Measurements from ENCODE around the gene KAZN.

KAZN gene

DNA sequence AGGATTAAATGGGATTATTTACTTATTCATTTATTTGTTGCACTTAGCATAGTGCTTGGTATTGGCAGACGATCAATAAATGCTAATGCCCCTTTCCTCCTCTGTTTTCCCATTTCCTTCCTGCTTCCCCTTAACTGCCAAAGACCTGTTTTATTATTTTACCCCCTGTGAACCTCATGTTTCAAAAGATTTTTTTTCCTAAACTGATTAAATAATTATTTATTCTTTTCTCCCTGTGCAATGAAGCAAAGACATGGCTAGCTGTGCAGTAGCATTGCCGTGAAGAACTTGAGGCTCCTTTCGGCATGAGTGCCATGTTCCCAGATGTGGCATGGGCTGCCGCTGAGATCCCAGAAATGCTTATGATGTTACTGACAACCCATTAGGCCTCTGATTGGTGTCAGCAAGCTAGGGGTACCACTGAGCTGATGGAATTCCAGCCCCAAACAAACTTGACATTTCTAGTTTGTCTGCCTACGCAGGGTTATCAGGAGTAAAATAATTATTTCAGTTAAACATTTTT is 288.6 kb downstream of the KAZN start:
- DNase-seq (ENCODE audit: low read depth) = no peak

DNA sequence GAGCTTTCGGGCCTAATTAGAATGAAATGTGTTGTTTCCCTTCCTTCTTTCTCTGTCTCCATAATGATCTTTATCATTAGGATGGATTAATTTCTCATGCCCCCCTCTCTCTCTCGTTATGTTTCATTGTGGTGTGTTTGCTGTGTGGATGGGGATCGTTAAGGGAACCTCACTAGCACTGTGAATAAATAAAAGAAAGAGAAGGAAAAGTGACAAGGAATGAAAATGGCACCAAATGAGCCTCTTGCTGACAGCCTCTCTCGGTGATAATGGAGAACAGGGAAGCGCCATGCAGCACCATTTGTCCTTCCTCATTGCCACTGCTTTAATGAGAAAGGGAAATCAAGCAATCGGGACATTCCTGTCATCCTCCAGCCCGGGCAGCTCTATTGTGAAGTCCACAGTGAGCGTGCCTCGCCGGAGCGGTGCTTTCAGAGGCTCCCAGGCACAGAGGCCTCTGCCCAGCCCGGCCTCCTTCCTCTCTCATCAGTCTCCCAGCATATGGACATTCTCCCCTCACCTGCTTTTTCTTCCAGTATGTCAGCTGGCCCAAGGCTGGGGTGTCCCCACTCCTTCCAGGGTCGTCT is 289.4 kb downstream of the KAZN start:
- DNase-seq (ENCODE audit: low read depth) = no peak

DNA sequence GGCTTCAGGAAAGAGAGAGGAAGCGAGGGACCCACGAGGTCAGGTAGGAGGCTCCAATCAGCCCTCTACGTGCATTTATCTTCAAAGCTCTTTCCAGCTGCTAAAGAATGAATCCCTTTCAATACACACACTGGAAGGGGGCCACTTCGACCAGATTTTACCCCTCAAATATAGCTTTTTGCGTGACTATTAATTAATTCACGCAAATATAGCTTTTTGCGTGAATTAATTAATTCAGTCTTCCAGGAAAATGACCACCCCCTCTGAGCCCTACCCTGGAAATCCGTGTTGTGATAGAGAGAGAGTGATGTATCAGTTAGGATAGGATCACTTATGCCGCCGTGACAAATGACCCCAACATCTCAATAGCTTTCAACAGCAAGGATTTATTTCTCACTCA is 289.9 kb downstream of the KAZN start:
- no peak for DNase-seq (ENCODE audit: low read depth)

DNA sequence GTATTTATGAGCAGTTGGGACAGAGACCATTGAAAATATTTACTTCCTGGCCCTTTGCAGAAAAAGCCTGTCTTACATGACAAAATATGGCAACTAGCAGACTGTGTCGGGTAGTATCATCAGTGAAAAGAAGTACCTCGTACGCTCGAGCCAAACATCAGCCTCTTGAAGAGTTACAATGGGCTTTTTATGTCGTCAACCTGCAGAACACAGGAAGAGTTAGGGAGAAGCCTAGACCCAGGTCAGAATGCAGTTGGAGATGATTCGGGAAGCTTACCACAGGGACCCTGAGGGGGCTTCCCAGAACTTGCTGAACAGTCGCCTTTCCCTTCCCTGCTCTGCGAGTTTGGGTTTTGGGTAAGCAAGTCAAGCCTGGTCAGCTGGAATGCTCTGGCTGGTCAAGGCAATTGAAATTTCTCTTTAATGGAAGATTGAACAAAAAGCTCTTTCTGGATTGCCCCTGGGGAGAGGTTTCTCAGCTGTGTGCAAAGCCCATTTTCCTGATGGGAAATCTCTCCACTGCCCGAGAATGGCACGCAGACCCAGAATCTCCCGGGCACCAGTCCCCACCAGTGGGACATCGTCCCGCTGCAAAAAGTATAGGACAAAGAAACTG is 291.4 kb downstream of the KAZN start:
- DNase-seq (ENCODE audit: low read depth) = no peak

DNA sequence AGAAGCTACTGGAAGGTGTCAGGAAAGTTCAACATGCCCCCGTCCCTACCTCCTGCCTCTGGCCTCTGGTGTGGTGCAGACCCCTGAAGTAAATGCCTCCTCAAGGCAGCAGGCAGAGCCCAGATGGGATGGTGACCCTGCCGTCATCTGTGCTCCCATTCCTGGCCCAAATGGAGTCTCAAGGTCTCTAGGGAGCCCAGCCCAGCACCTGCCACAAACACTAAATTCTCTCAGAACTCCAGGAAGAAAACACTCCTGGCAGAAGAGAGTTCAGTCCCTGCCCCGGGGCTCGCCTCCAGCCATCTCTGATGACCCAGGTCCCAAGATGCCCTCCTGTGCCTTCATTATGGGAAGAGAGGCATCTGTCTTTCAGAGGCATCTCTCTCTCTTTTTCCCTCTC is 293.5 kb downstream of the KAZN start:
- DNase-seq (ENCODE audit: low read depth) = no peak

DNA sequence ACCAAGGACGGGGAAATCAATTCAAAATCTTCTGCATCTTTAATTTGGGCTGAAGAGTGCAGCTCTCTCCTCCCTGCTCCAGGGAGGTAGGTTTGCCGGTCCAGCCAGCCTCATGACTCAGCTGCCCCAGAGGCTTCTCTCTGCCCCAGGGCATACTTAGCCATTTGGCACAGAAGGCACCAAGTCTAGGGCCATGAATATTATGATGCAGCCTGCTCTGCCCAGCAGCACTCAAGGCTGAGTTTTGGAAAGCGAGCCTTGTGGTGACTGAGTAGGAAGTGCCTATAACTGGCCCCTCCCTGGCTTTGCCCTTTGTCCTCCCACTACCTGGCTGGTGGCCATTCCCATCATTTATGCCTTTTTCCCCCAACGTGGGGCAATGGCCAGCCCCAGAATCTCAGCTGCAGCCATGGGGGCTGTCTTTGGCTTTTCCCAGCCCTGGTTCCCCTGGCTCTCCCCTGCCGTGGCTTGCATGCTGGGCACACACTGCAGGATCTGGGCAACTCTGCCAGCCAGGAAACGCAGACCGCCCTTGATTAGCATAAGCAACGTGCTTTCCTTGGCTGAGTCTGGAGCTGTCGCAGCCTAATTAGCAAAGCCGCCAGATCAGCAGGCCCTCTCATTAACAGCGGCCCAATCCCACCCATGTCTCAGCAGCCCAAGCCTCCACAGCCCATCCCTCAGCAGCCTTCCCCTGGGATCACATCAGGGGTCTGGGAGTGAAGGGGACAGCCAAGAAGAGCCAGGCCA is 296.5 kb downstream of the KAZN start:
- DNase-seq (ENCODE audit: low read depth) = no peak

DNA sequence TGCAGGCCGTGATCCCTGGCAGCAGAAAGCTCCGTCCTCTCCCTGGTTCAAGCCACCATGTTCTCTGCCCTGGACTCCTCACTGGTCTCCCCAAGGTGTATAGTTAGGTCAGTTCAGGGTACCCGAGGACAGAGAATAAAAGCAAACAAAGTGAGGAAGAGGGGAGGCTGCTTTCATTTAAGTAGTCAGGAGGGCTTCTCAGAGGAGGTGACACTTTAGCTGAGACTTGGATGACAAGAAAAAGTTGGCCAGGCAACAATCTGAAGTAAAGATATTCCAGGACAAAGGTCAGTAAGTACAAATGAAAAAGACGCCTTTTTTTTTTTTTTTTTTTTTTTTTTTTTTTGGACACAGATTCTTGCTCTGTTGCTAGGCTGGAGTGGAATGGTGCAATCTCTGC is 297.2 kb downstream of the KAZN start:
- DNase-seq (ENCODE audit: low read depth) = no peak

DNA sequence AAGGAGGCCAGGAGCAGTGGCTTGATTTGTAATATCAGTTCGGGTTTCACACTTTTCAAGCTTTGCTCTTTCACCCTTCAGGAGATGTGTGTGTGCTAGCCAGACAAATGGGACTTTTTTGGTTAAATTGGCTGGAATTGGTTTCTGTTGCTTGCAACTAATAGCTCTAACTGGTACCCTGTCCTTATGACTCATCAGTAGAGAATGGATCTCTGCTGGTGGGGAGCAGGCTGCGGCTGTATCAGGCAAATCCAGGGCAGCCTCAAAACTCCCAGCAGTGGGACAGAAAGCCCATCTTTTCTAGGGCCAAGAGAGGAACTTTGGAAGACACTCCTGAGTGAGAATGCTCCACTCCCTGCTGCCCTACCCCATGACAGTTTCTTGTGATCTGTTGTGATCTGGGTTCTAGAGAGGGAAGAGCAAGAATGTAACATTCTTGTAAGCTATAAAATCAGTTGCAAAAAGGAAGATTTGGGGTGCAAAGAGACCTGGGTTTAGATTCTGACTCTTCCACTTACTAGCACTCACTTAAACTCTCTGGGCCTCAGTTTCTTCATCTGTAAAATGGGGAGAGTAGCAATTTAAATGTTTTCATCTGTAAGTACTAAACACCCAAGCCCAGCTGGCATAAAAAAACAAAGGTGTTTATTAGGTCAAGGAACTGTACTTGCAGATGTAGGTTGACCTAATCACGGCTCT is 298.0 kb downstream of the KAZN start:
- DNase-seq (ENCODE audit: low read depth) = no peak

DNA sequence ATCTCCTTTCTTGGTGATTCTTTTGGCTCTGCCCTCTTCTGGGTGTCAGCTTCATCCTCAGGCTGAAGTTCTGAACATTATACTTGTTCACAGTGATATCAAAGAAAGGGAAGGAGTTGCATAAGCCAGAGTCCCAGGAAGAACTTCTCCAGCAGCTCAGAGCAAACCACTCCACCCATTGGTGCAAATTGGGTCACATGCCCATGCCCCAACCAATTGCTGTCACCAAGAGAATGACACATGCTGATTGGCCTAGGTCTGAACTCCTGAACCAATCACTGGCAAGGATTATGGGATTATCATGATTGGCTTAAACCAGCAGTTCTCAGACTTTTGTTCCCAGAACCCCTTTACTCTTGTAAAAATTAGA is 298.6 kb downstream of the KAZN start:
- DNase-seq (ENCODE audit: low read depth) = no peak

DNA sequence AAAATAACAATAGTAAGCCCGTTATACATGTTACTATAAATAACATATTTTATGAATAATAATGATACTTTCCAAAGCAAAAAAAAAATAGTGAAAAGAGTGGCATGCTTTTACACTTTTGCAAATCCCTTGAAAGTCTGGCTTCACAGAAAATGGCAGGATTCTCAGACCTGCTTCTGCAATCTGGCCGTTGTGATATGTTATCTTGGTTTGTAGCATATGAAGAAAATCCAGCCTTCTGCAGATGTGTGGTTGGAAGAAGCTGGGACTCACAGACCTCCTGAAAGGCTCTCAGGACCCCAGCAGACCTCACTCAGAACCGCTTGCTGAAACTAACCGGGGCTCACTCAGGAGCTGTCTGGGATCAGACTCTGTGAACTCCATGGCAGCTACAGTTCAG is 299.1 kb downstream of the KAZN start:
- no peak for DNase-seq (ENCODE audit: low read depth)

DNA sequence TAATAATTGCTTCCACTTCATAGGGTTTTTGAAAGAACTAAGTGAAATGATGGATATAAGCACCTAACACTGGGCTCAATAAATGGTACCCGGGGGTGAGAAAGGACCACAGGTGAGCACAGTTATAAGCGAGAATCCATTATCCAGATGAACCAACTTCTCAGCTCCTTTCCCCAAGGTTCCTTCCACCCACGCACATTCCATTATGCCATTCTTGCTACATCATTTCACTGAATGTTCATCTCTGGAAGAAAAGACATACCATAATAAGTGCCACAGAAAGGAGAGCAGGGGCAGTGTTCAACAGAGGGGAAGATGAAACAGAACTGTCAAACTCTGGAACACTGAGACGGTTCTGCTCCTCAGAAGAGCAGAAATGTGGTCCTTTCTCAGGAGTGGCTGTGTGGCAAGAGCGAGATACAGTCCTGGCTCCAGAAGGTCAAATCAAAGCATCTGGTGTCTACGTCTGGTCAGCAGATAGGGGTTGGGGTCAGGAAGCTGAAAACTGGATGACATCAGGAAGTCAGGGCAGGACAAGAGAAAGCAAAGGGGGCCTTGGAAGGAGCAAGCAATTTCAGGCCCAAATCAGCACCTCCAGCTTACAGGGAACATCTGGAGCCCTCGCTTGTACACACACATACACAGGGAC is 299.6 kb downstream of the KAZN start:
- DNase-seq (ENCODE audit: low read depth) = no peak

DNA sequence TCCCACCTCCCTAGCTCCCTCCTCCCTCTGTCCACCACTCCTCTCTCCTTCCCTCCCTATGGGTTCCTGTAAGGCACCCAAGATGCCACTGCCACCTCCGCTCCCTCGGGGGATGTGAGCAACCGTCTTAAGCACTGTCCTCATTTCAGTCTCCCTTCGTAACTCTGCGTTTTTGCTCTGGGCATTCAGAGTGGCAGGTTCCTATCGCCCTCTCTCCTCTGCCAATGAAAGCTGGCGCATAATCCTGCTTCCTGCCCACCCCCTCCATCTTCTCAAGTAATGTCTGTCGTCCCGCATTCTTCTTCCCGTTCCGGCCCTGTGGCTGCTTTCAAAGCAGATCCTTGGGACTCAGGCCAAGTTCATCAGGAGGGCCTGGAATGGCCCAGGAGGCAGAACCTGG is 301.2 kb downstream of the KAZN start:
- DNase-seq (ENCODE audit: low read depth) = no peak

DNA sequence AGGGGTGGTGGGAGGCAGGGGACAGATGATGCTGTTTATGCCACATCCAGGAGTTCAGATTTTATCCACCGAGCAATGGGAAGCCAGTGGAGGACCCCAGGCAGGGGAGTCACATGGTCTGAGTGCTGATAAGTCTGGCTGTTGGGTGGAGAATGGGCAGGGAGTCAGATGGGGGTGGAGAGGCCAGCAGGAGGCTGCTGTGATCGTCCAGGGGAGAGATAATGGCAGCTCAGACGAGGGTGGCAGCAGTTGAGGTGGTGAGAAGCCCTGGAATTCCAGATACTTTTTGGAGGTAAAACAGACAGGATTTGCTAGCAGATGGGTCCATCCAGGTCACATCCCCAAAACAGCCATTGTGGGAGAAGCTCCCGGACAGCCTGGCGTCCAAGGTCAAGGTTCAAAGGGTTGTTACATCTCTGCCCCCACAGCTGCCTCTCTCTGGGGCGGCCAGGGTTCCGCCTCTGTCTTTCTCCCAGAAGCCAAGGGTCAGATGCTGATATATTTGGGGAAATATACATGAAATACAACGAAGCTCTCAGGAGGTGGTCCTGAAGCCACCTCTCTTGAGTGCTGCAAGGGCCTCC is 303.0 kb downstream of the KAZN start:
- no peak for DNase-seq (ENCODE audit: low read depth)

DNA sequence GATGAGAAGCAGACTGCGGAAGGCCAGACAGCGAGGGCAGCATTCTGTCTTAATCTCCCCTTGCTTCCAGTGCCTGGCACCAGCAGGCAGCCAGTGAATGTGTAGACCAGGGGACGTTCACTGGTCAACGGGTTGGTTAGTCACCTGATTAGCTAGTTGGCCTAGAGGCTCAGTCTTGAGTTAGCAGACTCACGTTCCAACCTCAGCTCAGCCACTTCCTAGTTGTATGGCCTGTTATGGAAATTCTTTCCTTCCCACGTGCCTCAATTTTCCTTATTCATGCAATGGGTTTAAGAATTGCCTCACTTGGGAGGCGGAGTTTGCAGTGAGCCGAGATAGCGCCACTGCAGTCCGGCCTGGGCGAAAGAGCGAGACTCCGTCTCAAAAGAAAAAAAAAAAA is 305.4 kb downstream of the KAZN start:
- DNase-seq (ENCODE audit: low read depth) = no peak

DNA sequence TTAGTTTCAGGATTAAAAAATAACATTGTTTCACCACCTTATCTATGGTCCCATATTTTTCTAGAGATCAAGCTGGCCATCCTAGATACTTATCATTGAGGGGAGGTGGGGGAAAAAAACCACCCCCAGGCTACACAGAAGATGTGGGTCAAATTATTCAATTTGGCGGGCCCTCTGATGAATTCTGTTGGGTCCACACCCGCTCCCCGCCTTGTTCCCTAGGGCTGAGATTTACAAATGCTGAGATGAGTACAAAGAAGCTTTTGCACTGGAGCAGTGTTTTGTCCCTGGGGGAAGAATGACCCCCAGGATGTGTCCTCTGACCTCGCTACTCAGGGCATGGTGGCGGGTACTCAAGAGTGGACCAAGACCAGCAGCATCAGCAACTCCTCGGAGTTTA is 308.2 kb downstream of the KAZN start:
- no peak for DNase-seq (ENCODE audit: low read depth)

DNA sequence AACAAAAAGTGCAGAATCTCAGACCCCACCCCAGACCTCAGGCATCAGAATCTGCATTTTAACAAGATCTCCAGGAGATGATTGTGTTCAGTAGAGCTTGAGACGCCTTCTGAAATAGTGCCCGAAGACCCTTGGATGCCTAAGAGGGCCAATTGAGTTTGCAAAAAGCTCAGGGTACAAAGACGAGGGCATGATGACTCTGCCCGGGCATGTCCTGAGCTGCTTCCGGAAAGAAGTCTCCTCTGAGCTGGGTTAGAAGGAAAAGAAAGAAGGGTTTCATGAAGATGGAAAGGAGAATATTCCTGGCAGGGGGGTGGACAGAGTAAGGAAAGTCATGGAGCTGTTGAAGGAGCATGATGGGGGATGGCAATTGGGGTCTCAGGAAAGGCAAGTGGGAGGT is 308.9 kb downstream of the KAZN start:
- no peak for DNase-seq (ENCODE audit: low read depth)

DNA sequence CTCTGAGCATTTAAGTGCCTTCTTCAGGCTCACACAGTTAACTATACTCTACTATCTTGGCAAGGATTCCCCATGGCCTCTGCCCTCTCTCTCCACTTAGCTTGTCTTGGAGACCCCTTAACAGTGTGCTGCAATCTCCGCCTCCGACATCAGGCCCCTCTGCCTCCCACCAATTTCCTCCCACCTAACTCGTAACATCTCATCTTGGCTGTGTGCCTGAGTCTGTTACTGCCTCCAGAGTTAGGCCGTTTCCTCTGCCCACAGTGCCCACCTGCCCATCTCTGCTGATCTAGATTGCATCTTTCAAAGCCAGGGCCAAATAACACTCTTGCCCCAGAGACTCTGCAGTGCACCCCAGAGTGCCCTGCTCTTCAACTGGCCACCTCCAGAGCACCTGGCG is 310.8 kb downstream of the KAZN start:
- DNase-seq (ENCODE audit: low read depth) = no peak

DNA sequence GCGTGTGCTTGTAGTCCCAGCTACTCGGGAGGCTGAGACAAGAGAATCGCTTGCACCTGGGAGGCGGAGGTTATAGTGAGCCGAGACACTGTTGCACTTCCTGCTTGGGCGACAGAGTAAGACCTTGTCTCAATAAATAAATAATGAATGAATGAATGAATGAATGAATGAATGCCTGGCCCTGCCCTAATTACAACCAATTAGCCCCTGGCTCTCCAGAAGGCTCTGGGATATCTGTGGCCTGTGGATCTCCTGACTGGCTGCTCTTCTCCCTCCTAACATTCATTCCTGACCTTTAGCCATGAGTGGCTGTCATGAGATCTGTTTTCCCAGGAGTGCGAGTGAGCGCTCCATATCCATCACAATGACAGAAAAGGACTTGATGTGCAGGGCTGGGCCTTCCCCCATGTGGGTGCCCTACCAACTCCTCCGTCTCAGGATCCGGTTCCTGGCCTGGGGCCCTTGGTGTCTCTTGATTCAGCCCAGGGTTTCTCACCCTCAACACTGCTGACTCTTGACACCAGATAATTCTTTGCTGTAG is 311.5 kb downstream of the KAZN start:
- DNase-seq (ENCODE audit: low read depth) = no peak

DNA sequence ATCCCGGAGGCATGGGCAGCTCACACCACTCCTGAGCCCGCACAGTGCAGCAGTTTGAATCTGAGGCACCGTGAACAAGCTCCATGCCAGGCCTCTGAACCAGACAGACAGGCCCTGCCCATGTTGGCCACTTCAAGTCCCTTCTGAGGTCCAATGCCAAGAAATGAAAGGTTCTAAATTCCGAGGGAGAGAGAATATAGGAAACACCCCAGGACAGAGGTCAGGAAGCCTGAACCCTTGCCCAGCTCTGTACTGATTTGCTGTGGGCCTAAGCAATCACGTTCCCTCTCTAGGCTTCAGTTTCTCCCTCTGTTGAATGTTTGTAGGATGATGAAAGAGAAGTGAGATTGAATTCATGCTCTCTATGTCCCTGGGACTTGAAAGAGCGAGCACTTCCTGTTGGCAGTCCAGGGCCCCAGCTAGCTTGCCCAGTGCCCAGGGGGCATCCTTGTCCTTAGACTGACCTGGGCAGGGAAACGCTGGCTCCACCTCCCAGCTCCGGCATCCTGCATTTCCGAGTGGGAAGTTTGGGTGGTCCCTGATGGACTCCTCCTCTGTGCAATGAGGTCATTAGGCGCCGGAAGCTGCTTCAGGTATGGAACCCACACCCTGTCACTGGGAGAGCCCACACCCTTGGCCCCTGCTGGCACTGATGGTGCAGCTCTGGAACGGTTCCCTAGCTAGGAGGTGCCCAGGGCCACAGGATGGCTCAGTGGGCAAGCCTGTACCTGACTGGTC is 312.7 kb downstream of the KAZN start:
- no peak for DNase-seq (ENCODE audit: low read depth)

DNA sequence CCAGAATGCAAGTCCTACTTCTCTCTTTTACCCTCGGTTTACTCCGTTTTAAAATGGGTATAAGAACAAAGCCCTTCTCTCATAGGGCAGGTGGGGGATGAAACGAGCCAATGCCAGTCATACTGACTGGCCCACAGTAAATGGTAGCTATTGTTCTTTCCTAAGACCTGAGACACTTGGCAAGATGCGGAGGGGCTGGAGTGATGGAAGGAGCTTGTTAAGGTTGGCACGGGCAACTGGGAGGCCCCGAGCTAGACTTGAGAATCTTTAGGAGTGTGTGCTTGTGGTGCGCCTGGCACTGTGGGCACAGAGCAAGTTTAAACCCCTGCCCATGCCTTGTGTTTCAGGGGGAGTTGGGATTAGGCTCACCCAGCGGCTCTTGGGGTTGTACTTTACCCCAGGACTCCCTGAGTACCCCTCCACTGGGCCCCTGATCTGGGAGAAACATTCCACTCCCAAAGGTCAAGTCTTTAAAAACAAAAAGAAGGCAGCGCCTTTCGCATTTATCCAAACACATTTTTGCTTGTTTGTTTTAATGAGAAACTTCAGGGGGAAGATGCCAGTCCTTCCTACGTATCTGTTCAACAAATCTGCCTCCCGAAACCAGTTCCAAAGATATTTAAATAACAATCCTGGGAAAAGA is 314.5 kb downstream of the KAZN start:
- no peak for DNase-seq (ENCODE audit: low read depth)
